A673 (cell line): ENCODE data around the gene FKBP8. TPM values are rescaled to one million over a fixed set of nuclear protein-coding genes. Genes with fewer than 3 reads are reported as not detected.

Source experiments
- BruUV-seq: library from RNA; stranded (reverse); fragments of 400-500 nt; replicated peaks from 2 replicates; lab custom pipeline; 2021; lab: Mats Ljungman, UMichigan
- CTCF ChIA-PET: fragments of 300-600 bp; sonication (Branson Sonifier 250); formaldehyde crosslinking; loops from one replicate; lab custom pipeline; 2022; ENCODE audit warnings: antibody characterized with exemption; lab: Charles Lee
- POLR2A ChIA-PET: fragments of 300-600 bp; sonication (Branson Sonifier 250); formaldehyde crosslinking; loops from one replicate; lab custom pipeline; 2022; ENCODE audit warnings: antibody characterized with exemption; ENCODE audit not compliant: low non-redundant PET; lab: Charles Lee
- DNase-seq: peaks from one replicate; pipeline ENCODE4 v3.0.0-alpha.2; 2015; ENCODE audit warnings: low spot score
- H3K27ac ChIP-seq: fragments of 200-600 bp; sonication (generic); 2 replicates; pipeline ENCODE4 v1.5.1; 2016; ENCODE audit warnings: mixed run types, low read depth, mild to moderate bottlenecking, mixed read lengths, antibody characterized with exemption, low read length; ENCODE audit not compliant: poor library complexity, severe bottlenecking
- H3K27me3 ChIP-seq: fragments of 200-600 bp; sonication (generic); replicated peaks from 2 replicates; pipeline ENCODE4 v1.6.1; 2017; ENCODE audit warnings: mixed run types, low read depth, mild to moderate bottlenecking, mixed read lengths, antibody characterized with exemption, low read length; ENCODE audit not compliant: insufficient read depth, poor library complexity
- H3K36me3 ChIP-seq: fragments of 200-600 bp; sonication (generic); 2 replicates; pipeline ENCODE4 v1.6.1; 2016; ENCODE audit warnings: mixed run types, mild to moderate bottlenecking, mixed read lengths, antibody characterized with exemption, low read length; ENCODE audit not compliant: insufficient read depth, poor library complexity, severe bottlenecking
- H3K4me1 ChIP-seq: fragments of 200-600 bp; sonication (generic); 2 replicates; pipeline ENCODE4 v1.6.1; 2017; ENCODE audit warnings: mixed run types, mild to moderate bottlenecking, mixed read lengths, antibody characterized with exemption, low read length; ENCODE audit not compliant: insufficient read depth, poor library complexity, severe bottlenecking
- H3K4me3 ChIP-seq: fragments of 200-600 bp; sonication (generic); 2 replicates; pipeline ENCODE4 v1.5.1; 2016; ENCODE audit warnings: low read depth, mixed run types, mild to moderate bottlenecking, mixed read lengths, low read length; ENCODE audit not compliant: poor library complexity, severe bottlenecking
- H3K9me3 ChIP-seq: fragments of 200-600 bp; sonication (generic); 2 replicates; pipeline ENCODE4 v1.6.1; 2016; ENCODE audit warnings: mixed run types, low read depth, mild to moderate bottlenecking, mixed read lengths, antibody characterized with exemption, low read length; ENCODE audit not compliant: poor library complexity, severe bottlenecking
- EZH2 ChIP-seq: fragments of 200-600 bp; sonication (generic); IDR thresholded peaks from 2 replicates; pipeline ENCODE4 v1.6.1; 2017; ENCODE audit warnings: borderline replicate concordance, low read depth, mild to moderate bottlenecking, mixed read lengths, antibody characterized with exemption, low read length; ENCODE audit not compliant: poor library complexity, severe bottlenecking
- intact Hi-C: fragments of 100-400 bp; cut with micrococcal nuclease; formaldehyde crosslinking; loops from one replicate; pipeline ENCODE4 v1.10.0; 2022; ENCODE audit not compliant: unreplicated experiment
- total RNA-seq: library from RNA; stranded (reverse); gene quantifications from 2 replicates; pipeline ENCODE4 v1.2.3, GENCODE V29; 2021
- TF ChIP-seq, protein P1 (sequence below): fragments of 300-800, 200-600 bp; sonication (generic); conservative IDR thresholded peaks from 2 replicates; pipeline ENCODE4 v1.5.1; 2017; ENCODE audit warnings: low read depth, mild to moderate bottlenecking, antibody characterized with exemption, low read length, moderate library complexity, mixed read lengths

Gene FKBP8
- total RNA-seq, 1 experiment from 2014 or later = 210 TPM

DNA sequence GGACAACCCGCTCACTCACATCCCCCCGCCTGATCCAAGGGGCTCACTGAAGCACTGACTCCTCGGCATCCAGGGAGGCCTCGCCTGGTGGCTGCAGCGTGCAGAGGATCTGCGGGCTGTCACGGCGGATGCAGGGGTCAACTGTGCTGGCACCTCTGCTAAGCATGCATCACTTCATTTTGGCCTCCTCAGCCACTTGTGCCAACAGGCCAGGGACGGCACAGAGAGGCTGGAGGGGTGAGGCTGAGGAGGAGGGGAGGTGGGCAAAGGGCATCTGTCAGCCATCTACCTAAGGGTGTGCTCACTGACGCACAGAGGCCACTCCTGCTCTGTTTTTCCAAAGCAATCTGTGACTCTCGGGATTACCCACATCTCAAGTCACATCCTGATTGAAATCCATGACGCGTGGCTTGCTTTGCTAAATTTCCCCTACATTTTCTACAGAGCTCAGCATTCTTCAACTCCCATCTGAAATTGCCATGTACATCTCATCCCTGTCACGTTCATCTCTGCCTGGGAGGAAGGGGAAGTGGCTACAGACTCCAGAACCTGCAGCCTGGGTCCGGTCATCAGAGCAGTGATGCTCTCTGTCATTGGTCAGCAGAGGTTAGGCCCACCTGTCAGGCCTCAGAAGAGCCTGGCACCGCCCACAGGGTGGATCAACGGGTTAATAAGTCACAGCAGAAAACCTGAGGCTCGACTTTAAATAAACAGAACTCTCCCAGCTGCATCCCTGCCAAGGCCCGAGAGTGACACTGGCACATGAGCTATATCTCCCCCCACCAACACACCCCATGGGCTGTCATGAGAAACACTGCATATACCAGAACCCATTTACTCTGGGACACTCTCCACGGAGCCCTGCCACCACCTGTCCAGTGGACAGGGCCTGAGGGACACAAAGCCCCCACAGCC is 39.1 kb downstream of the FKBP8 start:
- Histone ChIP-seq H3K36me3 (no peaks in the 10 kb centered on the region), H3K4me1 (no peaks in the 10 kb centered on the region), H3K27ac (no peak overlapping the region), H3K27me3 (no peaks in the 10 kb centered on the region), H3K9me3 (no peaks in the 10 kb centered on the region), H3K4me3 (no peak overlapping the region)
- BruUV-seq = no TSS peak
- no peak for TF ChIP-seq EZH2
- TF ChIP-seq, protein P1, sequence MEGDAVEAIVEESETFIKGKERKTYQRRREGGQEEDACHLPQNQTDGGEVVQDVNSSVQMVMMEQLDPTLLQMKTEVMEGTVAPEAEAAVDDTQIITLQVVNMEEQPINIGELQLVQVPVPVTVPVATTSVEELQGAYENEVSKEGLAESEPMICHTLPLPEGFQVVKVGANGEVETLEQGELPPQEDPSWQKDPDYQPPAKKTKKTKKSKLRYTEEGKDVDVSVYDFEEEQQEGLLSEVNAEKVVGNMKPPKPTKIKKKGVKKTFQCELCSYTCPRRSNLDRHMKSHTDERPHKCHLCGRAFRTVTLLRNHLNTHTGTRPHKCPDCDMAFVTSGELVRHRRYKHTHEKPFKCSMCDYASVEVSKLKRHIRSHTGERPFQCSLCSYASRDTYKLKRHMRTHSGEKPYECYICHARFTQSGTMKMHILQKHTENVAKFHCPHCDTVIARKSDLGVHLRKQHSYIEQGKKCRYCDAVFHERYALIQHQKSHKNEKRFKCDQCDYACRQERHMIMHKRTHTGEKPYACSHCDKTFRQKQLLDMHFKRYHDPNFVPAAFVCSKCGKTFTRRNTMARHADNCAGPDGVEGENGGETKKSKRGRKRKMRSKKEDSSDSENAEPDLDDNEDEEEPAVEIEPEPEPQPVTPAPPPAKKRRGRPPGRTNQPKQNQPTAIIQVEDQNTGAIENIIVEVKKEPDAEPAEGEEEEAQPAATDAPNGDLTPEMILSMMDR = no peak
- no peak for DNase-seq
- intact Hi-C loops = no loop called here
- ChIA-PET CTCF (no interaction called here), POLR2A (no interaction called here)

DNA sequence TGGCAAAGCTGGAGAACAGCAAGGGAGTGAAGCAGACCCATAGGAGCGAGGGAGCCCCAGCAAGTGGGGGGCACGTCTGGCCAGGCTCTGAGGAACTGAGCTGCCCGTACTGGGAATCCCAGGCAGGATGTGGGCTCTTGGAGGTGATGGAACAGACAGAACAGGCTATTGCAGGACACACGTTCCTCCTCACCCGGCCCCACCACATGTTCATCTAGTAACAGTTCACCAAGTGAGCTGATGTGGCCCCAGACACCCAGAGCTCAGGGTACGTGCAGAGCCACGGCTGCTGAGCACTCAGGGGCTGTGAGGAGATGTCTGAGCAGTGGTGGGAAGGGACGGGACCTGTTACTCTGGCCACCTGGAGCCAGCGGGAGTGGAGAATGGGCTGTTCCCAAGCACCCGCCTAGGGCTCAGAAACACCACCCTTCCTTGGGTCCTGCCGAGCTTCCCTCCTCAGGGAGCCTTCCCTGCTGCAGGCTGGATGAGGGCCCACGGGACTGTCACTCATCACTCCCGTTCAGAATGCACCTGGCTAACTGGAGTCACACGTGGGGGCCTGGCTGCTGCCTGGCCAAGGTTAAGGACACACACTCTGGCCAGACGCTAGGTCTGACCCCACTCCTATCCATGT is 39.9 kb downstream of the FKBP8 start:
- H3K36me3 ChIP-seq = no peaks in the 10 kb centered on the region
- intact Hi-C loops = no loop called here
- H3K4me3 ChIP-seq = no peak overlapping the region
- no TSS peak for BruUV-seq
- DNase-seq = no peak
- TF ChIP-seq, protein P1 = no peak
- no peak for TF ChIP-seq EZH2
- no peaks in the 10 kb centered on the region for H3K27me3 ChIP-seq
- no peaks in the 10 kb centered on the region for H3K9me3 ChIP-seq
- H3K4me1 ChIP-seq = no peaks in the 10 kb centered on the region
- ChIA-PET CTCF (no interaction called here), POLR2A (no interaction called here)
- no peak overlapping the region for H3K27ac ChIP-seq

DNA sequence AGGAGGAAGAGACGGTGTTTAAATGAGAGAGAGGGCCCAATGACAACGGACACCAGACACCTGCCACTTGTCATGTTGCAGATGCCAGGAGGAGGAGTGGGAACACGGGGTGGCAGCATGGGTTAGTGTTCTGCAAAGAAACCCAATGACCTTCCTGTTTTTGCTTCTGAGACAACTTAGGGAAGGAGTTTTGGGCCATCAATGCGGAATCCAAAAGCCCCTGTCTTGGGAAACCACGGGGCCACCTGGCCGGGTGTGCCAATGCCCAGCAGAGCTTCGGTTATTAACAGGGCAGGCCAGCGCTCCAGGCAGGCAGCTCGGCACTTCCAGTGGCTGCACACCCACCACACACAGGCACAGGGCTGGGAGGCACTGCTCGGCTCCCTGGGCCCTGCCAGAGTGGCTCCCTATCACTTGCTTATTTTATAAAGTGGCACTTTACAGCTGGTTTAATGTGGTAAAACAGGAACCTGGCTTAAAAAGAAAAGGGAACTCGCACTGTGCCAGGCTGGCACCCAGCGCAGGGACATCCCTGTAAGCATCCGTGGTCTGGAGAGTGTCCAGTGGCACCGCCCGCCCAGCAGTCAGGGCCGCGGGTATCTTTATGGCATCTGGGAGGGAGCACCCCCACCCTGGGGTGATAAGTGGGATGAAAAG is 40.6 kb downstream of the FKBP8 start:
- BruUV-seq = no TSS peak
- Histone ChIP-seq H3K27me3 (no peaks in the 10 kb centered on the region), H3K27ac (no peak overlapping the region), H3K36me3 (no peaks in the 10 kb centered on the region), H3K9me3 (no peaks in the 10 kb centered on the region), H3K4me3 (no peak overlapping the region), H3K4me1 (no peaks in the 10 kb centered on the region)
- ChIA-PET POLR2A (no interaction called here), CTCF (no interaction called here)
- DNase-seq = no peak
- TF ChIP-seq, protein P1 = no peak
- no peak for TF ChIP-seq EZH2
- intact Hi-C loops = no loop called here
